ENCODE data around the gene MROH2A.

Gene MROH2A

DNA sequence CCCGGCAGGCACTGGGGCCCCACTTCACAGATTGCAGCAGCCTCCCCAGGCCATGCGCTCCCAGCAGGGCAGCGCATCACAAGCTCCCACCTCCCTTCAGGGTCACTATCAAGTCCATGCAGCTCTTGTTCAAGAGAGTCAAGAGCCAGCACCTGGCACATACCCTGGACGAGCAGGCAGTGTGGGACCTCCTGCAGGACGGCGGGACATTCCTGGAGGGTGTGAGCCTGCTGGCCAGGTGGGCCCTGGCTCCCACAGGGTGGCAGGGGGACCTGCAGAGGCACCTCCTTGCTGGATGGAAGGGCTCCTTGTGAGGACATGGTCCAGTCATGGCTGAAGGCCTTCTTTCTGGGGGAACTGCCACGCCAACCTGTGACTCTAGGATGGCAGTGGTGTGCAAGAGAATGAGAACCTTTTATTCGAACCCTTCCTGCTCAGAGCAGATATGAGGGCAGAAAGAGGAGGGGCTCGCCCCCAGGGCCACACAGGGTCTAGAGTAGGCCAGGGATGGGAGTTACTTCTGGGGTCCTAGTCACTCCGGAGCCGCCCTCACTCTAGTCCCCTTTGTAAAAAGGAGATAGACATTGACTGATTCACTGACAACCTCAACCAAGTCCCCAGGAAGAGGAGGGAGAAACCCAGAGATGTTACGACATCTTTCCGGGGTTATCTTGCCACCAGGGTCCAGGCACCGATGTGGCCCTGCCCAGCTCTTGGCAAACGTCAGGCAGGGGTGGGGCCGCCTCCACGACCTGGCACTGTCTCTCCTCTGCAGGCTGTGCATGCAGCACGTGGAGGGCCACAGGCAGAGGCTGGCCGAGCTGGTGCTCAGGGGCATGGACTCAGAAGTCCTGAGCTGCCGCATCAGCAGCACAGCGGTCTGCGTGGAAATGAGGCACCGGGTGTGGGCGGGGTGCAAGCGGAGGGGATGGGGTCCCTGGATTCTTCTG, 44.9 kb downstream of the MROH2A start:
- DNase-seq (ENCODE audit: low read depth): no peak
- no peak overlapping the region for H3K4me3 ChIP-seq (ENCODE audit: low read depth, low read length)
- TF ChIP-seq, protein P1, sequence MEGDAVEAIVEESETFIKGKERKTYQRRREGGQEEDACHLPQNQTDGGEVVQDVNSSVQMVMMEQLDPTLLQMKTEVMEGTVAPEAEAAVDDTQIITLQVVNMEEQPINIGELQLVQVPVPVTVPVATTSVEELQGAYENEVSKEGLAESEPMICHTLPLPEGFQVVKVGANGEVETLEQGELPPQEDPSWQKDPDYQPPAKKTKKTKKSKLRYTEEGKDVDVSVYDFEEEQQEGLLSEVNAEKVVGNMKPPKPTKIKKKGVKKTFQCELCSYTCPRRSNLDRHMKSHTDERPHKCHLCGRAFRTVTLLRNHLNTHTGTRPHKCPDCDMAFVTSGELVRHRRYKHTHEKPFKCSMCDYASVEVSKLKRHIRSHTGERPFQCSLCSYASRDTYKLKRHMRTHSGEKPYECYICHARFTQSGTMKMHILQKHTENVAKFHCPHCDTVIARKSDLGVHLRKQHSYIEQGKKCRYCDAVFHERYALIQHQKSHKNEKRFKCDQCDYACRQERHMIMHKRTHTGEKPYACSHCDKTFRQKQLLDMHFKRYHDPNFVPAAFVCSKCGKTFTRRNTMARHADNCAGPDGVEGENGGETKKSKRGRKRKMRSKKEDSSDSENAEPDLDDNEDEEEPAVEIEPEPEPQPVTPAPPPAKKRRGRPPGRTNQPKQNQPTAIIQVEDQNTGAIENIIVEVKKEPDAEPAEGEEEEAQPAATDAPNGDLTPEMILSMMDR (IDR thresholded peaks at IDR 0.05; ENCODE audit: insufficient read depth, low read depth, low read length, missing control alignments): no peak

DNA sequence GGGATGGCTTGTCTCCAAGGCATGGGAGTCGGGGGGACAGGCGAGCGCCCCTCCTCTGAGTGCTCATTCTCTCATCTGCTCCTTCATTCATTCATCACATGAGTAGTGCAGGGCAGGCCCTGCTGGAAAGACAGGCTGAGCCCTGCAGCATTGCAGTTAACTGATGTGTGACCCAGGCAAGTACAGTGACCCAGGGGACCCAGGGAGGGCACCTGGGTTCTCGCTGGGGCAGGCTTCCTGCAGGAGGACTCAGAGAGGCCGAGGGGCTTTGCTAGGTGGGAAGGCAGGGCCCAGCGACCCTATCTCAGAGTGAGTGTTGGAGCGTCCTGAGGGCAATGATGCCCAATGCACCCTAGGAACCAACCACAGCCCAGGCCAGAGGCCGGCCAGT, 45.6 kb downstream of the MROH2A start:
- TF ChIP-seq, protein P1 (IDR thresholded peaks at IDR 0.05; ENCODE audit: insufficient read depth, low read depth, low read length, missing control alignments): no peak
- H3K4me3 ChIP-seq (ENCODE audit: low read depth, low read length): no peak overlapping the region
- no peak for DNase-seq (ENCODE audit: low read depth)

DNA sequence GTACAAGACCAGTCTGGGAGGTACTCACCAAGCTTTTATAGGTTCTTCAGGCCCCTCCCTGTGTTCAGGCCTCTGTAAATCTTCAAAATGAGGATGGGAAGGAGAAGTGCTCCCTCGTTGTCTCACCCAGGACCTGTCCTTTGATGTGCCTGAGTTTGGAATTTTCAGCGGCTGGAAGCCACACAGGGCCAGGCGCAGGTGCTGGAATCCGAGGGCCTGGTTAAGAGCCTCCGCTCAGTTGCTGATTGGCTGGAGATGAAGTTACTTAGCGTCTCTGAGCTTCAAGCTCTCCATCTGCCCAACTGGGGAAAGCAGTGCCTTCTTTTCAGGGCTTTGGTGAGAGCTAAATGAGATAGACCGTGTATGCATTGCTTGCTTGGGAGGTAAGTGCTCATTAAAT, 46.2 kb downstream of the MROH2A start:
- no peak overlapping the region for H3K4me3 ChIP-seq (ENCODE audit: low read depth, low read length)
- no peak for DNase-seq (ENCODE audit: low read depth)
- TF ChIP-seq, protein P1 (IDR thresholded peaks at IDR 0.05; ENCODE audit: insufficient read depth, low read depth, low read length, missing control alignments): no peak

DNA sequence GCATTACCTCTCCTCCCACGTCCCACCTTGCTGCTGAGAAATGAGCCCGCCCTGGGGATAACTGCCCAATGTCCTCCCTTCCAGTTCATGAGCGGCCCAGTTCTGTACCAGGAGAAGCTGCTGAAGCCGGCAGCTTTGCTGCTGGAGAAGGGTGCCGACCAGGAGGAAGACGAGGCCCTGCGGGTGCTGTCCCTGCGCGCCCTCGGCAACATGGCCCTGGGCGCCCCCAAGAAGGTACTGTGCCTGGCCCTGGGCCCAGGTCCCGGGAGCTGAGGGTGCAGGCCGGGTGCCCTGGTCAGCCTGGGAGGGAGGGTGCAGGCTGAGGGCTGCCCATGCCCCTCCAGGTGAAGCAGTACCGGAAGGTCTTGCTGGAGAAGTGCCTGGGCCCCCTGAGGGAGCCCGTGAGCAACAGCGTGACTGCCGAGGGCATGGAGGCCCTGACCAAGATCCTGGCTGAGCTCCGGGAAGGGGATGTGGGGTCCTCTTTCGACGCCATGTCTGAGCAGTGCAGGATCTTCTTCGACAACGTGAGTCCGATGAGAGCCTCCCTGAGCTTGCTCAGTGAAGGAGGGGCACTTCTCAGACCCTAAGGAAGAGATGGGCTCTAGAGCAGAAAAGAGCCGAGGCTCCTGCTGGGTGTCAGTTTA, 50.5 kb downstream of the MROH2A start:
- DNase-seq (ENCODE audit: low read depth): no peak
- no peak overlapping the region for H3K4me3 ChIP-seq (ENCODE audit: low read depth, low read length)
- TF ChIP-seq, protein P1 (IDR thresholded peaks at IDR 0.05; ENCODE audit: insufficient read depth, low read depth, low read length, missing control alignments): no peak

DNA sequence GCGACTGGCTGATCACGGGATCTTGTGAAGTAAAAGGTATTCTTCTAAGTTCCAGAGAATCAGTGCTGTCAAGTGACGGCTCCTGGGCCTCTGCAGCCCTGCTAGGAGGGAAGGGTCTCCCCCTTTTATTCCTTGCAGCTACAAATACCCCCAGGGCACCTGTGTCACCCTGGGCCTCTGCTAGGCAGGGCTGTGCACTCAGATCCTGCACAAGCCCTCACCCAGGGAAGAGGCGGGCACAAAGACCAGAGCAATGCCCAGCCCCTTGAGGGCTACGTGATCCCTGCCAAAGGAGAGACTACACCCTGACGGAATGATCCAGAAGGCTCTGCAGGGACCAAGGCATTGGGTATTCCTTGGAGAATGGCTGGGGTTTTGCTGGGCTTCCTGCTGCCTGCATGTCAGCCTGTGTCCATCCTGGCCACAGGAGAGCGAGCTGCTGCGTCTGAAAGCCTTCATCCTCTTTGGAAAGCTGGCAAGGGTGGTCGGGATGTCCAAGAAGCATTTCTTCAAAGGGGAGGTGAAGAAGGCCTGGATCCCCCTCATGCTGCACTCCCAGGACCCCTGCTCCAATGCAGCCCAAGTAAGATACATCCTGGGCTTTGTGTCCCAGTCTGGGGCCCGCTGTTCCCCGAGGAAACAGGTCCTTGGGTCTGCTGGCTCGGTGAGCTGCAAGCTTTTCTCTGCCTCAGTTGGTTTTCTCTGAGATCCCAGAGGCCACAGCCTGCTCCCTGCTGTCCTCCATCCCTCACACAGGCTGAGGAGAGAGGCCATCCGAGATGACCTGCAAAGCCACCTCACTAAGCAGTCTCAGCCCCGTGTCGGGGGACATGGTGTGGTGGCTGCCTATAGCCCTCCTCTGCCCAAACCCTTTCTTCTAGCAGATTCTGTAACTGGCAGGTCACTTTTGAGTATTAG, 51.3 kb downstream of the MROH2A start:
- DNase-seq (ENCODE audit: low read depth): no peak
- TF ChIP-seq, protein P1 (IDR thresholded peaks at IDR 0.05; ENCODE audit: insufficient read depth, low read depth, low read length, missing control alignments): no peak
- no peak overlapping the region for H3K4me3 ChIP-seq (ENCODE audit: low read depth, low read length)

DNA sequence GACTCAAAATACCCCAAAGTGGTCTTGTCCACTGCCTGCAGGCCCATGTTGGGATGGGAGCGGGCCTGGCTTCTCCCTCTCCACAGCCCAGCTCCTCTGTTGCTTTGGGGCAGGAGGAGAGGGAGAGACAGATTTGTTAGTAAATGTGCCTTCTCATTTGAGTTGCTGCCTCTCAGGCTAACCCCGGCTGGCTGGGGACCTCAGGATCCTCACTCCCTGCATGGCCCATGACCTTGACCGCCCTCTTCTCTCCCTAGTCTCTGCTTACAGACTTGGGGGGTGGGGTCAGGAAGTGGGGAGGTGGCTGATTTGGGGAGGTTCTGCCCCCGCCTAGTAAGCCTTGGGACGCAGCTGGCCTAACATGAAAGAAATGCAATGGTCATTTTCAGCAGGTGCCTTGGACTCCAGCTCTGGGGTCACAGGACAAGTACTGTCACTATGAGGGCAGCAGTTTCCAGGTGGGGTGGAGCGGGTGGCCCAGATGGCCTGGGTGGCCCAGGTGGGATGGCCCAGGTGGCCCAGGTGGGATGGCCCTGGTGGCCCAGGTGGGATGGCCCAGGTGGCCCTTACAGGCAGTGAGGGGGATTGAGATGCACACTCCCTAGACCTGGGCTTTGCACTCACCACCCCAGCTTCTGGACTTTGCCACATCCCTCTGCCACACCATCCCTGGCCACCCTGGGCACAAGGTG, 52.1 kb downstream of the MROH2A start:
- TF ChIP-seq, protein P1 (IDR thresholded peaks at IDR 0.05; ENCODE audit: insufficient read depth, low read depth, low read length, missing control alignments): no peak
- no peak overlapping the region for H3K4me3 ChIP-seq (ENCODE audit: low read depth, low read length)
- no peak for DNase-seq (ENCODE audit: low read depth)
